HG03439 (cell line): ENCODE results near the gene USP32.
"Not testable (repeated sequence)": the region's sequence is repeated elsewhere in the genome, so short reads cannot be mapped to it uniquely, and the experiment has no call there.

Experiments used
- ATAC-seq: cut with Tn5 transposase; IDR thresholded peaks from one replicate; pipeline ENCODE4 v1.9.1; 2021; ENCODE audit warnings: mild to moderate bottlenecking, moderate library complexity; ENCODE audit not compliant: unreplicated experiment

Gene USP32

DNA sequence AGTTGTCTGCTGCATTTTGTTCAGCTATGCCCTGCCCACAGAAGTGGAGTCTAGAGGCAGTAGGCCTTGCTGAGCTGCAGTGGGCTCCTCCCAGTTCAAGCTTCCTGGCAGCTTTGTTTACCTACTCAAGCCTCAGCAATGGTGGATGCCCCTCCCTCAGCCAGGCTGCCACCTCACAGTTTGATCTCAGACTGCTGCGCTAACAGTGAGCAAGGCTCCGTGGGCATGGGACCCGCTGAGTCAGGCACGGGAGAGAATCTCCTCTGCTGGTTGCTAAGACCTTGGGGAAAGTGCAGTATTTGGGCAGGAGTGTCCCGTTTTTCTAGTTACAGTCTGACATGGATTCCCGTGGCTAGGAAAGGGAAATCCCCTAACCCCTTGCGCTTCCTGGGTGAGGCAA is 49.4 kb downstream of the USP32 start:
- ATAC-seq: not testable (repeated sequence)

DNA sequence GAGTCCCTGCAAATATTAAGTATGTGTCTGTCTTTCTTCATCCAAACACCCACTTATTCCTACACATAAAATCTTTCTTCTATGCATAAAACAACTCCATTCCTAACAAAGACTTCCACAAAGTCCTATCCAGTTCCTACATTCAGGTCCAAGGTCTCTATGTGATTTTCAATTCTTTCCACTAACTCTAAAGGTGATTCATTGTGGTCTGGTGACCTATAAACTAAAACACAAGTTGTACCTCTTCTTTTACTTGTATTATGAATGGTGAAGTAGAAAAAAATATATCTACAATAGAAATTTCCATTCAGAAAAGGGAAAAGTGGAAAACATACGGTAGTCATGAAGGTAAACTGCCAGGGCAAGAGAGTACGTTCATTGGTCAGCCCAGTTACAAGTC is 56.6 kb downstream of the USP32 start:
- no peak for ATAC-seq

DNA sequence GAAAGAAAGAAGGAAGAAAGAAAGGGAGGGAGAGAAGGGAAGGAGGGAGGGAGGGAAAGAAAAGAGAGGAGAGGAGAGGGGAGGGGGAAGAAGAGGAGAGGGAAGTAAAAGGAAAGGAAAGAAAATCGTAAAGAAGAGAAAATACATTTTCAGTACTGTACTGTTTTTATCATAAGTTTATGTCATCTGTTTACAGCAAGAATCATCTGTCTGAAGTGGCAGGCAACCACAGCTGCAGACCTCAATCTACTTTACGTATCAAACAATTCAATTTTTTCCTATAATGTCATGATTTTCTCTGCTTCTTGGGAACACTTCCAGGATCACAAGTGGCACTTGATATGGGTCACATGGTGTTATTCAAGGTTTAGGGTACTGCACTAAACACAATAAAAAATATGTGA is 58.3 kb downstream of the USP32 start:
- no peak for ATAC-seq

DNA sequence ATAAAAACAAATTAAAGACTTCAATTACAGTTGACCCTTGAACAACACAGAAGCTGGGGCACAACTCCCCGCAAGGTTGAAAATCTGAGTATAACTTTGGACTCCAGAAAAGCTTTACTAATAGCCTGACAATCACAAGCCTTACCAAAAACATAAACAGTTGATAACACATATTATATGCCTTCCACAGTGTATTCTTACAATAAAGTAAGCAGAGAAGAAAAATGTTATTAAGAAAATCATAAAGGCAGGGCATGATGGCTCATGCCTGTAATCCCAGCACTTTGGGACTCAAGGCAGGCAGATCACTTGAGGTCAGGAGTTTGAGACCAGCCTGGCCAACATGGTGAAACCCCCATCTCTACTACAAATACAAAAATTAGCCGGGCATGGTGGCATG is 58.9 kb downstream of the USP32 start:
- ATAC-seq: not testable (repeated sequence)

DNA sequence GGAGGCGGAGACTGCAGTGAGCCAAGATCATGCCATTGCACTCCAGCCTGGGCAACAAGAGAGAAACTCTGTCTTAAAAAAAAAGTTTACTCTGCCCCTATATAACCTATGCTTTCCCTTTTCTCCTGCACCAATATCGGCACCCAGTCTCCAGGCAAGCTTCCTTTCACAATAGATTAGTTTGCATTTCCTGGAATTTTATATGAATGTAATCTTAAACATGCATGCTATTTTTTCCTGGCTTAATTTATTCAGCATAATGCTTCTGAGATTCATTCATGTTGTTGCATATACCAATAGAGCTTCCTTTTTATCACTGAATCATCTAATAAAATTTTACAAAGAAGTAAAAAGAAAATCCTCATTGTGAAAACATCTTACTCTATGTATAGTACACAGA is 59.4 kb downstream of the USP32 start:
- no peak for ATAC-seq

DNA sequence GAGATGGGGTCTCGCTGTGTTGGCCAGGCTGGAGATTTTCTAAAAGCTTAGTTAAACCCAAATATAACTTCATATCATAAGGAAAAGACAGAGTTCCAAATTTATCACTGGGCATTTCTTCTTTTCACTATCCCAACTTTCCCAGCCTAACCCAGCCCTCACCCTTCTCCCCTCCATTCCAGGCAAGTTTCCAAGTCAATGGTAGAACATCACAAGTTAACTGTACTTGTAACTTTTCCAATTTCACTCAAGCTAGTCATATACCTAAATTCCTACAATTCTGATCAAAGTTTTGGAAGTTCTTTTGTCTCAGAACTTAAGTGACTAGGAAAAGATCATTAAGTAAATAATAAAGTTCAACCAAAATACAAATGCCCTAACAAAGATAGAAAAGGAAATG is 61.2 kb downstream of the USP32 start:
- ATAC-seq: no peak

DNA sequence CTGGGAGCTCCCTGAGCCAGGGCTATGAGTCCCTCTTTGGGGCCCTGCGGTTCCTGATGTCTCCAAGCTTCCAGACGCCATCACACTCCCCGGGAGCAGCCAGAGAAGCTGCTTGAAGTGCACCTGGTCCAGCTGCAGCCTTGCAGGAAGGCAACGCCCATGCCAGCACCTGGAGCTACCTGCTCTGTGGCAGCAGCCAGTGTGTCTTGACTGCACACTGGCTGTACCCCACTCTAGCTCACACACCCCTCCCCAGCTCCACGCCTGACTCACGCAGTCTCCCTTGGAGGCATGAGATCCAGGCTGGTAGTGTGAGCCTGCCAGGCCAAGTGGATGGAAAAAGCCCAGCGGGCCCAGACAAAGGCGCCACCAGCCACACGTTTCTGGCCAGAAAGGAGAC is 63.3 kb downstream of the USP32 start:
- ATAC-seq: no peak

DNA sequence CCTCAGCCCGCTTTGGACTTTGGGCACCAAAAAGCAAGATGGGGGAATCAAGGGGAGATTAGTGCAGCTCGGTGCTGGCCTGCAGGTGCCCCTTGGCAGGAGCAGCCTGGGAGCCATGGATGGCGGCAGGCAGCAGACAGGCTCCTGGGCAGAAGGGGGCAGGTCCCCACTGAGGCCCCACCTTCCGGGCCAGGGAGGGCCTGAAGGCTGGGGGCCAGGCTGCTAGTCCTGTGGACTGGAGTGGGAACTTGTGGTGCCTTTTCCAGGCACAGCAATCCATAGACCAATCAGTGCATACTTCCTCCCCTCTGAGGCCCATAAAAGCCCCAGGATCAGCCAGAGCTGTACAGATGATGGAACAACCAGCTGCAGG is 64.0 kb downstream of the USP32 start:
- ATAC-seq: no peak

DNA sequence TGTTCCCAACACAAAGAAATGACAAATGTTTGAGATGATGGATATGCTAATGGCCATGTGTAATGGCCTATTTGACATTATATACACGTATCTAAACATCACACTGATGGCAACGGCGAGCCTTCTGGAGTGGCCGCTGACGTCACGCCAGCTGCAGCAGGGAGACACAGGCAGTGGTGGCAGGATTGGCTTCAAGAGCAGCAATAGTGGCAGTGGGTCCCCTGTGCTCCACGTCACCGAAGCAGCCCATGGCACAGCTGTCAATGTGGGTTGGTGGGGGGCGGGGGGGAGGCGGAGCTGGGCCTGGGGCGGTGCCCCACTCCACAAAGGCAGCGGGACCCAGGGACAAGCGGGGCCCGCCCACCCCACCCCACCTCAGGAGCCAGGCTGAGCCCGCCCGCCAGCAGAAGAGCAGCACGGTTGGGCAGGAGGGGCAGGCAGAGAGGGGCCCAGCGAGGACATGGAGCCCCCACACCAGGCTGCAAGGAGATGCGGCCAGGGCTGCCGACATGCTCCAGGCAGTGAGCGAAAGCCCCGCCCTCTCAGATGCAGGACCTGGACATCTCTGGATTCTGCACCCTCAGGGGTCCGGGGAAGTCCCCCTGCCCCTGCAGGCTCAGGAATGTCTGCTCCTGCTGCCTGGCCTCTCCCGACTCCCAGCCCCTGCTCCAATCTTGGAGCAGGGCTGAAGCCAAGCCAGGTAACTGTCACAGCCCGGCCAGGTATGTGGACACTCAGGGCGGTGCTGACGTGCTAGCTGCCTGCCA is 64.6 kb downstream of the USP32 start:
- no peak for ATAC-seq

DNA sequence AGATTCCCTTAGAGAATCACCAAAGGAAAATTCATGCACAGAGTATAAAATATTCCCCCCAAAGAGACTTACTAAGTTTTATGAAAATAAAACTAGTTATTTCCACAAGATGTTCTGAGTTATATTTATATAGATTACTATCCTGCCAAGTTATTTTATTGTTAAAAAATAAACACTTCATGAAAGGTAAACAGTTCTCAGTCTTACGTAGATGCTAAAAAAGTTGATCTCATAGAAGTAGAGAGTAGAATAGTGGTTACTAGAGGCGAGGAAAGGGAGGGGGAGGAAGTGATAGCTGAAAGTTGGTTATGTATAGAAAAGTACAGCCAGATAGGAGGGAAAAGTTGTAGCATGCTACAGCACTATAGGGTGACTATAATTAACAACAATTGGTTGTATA is 65.2 kb downstream of the USP32 start:
- ATAC-seq: no peak

DNA sequence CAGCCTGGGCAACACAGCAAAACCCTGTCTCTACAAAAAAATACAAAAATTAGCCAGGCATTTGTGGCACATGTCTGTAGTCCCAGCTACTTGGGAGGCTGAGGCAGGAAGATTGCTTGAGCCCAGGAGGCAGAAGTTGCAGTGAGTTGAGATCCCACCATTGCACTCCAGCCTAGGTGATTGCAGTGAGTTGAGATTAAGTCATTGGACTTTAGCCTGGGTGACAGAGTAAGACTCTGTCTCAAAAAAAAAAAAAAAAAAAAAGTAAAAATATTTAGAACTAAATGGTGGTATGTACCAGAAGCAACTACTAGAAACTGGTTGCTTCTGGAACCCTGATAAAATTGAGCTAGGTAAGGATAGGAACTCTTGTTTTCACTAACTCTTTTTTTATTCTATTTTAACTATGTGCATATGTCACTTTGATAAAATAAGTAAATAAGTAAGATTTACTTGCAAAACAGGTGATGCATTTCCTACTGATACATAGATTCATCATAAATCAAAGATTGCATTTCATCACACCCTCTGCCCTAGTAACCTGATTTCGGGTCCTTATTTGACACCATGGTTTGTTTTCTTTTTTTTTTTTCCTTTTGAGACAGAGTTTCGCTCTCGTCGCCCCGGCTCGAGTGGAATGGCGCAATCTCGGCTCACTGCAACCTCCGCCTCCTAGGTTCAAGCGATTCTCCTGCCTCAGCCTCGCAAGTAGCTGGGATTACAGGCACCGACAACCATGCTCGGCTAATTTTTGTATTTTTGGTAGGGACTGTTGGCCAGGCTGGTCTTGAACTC is 66.0 kb downstream of the USP32 start:
- ATAC-seq: no peak

DNA sequence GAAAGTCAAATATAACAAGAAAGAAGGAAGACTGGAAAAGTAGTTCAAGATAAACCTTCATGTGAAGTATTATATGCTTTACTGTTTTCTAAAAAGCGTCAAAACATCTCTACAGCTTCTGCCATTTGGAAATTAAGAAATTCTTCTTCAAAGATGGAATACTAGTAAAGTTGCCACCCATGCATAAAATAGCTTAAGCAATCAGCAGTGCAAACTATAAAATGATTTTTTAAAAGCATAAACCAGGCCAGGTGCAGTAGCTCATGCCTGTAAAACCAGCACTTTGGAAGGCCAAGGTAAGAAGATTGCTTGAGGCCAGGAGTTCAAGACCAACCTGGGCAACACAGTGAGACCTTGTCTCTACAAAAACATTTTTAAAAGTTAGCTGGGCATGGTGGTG is 68.2 kb downstream of the USP32 start:
- ATAC-seq: no peak

DNA sequence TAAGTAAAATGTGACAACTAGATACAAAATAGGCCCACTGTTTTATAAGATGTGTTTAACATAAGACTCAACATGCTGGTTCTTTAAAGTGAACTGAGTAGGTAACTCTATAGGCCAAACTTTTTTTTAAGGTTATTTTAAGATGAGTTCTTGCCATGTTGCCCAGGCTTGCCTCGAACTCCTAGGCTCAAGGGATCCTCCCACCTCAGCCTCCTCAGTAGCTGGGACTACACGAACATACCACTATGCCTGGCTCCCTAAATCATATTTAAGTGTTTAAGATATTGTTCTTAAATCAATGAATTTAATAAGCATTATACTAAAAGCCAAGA is 69.9 kb downstream of the USP32 start:
- ATAC-seq: no peak

DNA sequence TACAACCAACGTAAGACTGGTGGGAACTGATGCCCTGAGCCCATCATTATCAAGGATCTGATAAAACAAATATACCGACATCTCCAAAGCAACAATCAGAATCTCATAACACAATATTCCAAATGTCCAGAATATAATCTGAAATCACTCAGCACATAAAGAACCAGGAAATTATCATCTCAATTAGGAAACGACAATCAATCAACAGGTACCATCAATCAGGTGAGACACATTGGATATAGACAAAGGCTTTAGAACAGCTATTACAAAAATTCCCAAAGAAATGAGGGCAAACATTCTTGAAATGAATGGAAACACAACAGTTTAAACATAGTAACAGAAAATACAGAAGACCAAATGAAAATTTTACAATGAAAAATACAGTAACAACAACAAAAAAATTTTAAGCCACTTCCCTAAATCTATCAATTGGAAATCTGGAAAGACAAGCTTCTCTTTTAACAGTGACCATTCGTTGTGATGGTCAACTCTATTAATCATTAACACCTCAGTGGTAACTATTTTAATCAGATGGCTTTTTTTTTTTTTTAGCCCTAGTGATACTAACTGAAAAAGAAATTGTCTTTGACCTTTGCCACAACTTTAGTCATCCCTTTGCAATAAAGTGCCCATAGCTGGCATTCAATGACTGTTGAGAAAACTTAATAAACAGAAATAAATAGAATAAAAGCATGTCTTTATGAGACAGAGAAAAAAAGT is 70.4 kb downstream of the USP32 start:
- no peak for ATAC-seq

DNA sequence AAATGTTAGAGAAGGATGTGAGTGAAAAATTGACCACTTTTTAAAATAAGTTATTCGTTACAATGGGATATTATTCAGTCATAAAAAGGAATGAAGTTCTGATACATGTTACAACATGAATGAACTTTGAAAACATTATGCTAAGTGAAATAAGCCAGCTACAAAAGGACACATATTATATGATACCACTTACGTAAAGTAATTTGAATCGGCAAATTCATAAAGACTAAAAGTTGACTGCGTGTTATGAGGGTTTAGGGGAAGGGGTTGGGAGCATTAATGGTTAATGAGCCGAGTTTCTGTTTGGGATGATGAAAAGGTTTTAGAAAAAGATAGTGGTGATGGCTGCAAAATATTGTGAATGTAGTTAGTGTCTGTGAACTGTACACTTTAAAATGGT is 73.1 kb downstream of the USP32 start:
- no peak for ATAC-seq

DNA sequence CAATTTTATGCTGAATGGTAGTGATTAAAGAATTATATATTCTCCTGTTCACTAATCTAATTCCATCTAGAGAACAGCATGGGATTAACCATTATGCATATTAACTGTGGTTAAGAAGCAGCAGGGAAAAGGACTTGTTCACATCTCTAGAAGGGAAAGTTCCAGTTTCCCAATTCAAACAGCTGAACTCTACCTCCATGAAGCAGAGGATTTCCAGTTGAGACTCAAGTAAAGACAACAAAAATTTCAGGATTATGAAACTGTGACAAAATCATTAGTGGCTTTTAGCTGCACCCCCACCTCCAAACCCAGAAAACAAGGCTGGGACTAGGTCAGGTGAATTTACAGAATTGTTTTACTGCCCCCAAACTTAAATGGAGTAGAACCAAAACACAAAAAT is 73.6 kb downstream of the USP32 start:
- ATAC-seq: no peak

DNA sequence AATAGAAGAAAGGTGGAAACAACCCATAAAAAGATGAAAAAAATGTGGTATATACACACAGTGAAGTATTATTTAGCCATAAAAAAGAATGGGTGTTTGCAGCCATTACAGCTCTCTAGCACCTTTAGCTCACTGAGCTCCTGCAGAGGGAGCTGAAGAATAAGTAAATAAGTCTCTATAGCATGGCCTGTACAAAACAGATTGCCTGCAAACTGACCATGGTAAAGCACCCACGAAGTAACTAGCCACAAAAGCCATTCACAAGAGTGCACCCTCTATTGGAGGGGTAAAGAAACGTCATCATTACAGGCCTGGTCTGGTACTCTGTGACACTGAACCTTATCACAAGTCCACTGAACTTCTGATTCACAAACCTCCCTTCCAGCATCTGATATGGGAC is 76.3 kb downstream of the USP32 start:
- no peak for ATAC-seq

DNA sequence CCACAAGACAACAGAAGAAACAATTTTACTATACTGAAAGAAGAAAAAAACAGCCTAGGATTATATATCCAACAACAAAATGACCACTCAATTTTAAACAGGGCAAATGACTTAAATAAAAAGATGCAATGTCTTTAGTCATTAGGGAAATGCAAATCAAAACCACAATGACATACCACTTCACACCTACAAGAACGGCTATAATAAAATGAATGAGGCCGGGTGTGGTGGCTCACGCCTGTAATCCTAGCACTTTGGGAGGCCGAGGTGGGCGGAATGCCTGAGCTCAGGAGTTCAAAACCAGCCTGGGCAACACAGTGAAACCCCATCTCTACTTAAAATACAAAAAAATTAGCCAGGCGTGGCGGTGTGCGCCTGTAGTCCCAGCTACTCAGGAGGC is 77.0 kb downstream of the USP32 start:
- ATAC-seq: not testable (repeated sequence)

DNA sequence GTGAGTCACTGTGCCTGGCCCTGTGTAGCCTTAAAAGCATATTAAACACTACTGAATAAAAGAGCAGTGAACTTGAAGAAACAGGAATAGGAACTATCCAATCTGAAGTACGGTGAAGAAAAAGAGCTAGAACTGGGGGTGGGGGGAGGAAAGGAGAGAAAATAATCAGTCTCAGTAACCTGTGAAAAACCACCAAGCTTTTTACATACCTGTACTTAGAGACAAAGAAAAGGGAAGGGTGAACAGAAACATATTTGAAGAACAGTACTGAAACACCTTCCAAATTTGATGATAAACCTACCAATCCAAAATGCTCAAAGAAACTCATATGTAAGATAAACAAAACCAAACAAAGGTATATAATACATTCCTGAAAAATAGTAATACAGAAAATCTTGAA is 77.5 kb downstream of the USP32 start:
- ATAC-seq: no peak

DNA sequence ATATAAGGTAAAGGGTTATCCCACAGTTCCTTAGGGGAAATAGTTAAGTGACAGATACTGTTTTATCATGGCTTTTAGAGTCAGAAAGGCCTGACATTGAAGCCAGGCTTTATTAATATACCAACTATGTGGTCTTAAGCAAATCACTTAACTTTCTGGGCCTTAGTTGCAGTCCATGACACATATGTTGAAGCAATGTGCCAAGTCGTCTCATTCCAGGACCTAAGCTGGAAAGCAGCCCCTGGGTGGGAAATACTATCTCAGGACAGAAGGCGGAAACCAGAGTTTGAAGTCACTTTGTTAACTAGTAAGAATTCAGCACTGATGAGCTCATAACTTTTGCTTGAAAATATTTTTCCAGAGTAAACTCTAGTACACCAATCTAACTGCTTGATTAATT is 80.0 kb downstream of the USP32 start:
- ATAC-seq: no peak

DNA sequence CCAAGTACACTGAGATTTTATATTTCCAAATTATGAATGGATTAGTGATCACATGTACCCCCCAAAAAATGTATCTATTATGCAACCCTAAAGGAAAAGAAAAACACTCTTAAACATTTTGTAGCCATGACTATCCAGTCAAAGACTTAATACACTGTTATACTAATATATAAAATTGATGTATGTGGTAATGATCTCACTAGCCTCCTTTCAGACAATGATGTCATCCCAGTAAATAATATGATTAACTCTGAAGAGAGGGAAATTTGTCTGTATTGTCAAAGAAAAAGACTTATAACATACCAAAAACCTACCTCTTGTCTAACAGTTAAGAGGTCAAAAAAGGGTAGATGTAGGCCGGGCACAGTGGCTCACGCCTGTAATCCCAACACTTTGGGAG is 80.7 kb downstream of the USP32 start:
- no peak for ATAC-seq

DNA sequence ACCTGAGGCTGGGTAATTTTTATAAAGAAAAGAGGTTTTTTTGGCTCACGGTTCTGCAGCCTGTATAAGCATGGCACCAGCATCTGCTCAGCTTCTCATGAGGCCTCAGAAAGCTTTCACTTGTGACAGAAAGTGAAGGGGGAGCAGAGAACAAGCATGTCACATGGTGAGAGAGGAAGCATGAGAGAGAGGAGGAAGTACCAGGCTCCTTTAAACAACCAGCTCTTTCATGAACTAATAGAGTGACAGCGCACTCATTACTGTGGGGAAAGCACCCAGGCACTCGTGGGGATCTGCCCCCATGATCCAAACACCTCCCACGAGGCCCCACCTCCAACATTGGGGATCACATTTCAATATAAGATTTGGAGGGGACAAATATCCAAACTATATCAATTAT is 86.8 kb downstream of the USP32 start:
- peak; percentile 69 for ATAC-seq
